AML-193 (cell line): Measurements from ENCODE around the gene ARID1B.
"Not testable (repeated sequence)": the region's sequence is repeated elsewhere in the genome, so short reads cannot be mapped to it uniquely, and the experiment has no call there.

Experiments
- DNase-seq, 2 experiments: peaks; one replicate each; lab custom pipeline; 2025; lab: John Stamatoyannopoulos, UW

The ARID1B gene

DNA sequence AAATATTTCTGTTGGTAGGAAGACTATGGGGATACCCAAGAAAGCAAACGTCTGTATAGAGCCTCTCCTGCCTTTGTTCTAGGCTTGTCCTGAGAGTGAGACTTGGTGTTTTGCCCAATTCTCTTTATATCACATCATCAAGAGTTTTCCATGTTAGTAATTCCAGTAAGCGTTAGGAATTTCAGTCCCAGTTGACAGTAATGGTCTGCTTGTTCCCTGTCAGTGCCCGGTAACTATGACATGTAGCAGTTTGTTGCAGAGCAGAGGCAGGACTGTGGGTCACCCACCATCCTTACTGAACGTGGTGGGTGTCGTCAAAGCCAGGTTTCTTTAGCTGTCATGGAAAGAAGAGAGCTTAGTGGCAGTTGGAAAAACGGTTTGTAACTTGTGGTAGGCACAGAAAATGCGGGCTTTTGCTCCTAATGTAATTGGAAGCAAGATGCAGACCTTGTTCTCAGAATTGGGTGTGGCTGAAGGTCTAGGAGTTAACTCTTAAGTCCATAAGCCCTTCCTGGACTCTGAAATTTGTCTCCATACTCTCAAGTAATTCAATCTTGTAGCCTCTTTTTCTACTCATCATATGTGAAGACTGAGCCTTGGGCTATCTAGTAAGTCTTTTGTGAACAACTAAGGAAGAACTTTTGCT is 357.3 kb downstream of the ARID1B start:
- no peak for DNase-seq

DNA sequence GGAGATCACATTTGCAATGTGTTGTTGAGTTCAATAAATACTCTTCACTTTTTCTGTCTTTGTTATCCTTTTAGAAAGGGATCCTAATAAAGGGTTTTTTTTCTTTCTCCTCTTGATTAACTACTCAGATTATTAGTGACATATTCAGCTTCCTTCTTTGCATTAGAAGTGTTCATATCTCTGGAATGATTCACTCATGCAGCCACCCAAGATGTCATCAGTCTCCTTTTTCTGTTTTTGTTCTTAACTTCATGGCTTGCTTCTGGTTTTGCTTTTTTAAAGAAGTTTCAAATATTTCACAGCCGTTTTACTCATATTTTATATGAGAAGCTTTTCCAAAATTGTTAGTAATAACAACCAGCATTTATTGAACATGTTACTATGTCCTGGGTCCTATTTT is 358.5 kb downstream of the ARID1B start:
- no peak for DNase-seq

DNA sequence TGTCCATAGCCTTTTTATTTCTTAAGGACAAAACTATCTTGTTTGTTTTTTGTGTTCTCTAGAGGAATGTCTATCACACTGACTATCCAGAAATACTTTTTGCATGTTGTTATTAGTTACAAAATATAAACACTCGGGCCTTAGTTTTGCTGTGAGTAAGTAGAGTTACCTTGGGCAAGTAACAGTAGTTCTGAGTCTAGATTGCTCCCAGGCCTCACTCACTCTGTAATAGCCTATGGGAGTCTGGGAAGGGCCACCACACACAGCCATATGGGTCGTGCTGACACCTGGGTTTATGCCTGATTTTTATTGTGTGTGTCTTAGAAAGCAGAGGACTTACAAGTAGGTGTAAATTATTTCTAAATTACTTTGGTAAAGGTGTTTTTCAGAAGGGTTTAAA is 360.3 kb downstream of the ARID1B start:
- DNase-seq: no peak

DNA sequence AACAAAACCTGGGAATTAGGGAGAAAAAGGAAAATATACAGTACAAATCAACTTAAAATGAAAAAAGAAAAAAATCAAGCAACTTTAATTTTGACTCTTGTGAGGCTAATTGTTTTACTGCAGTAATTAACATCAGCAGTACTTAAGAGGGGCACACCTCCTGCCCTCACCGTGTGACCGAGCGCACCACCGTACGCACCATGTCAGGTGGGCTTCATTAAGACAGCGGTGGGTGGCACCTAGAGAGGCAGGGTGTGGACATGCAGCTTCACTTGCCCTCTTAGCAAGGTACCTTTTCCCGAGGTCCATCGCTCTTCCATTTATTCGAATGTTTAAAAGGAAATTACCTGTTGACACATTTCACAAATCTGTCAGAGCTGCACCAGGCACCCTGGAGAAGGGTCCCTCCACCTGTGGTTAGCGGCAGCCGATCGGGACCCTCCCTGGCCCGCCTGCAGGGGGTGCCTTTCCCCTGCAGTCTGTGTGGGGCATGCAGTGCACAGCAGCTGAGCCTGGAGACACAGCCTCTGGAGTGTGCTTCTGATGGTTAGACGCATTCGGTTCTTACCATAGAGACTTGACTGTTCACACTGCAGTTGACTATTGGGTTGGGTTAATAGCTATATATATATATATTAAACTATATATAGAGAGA is 362.0 kb downstream of the ARID1B start:
- no peak for DNase-seq

DNA sequence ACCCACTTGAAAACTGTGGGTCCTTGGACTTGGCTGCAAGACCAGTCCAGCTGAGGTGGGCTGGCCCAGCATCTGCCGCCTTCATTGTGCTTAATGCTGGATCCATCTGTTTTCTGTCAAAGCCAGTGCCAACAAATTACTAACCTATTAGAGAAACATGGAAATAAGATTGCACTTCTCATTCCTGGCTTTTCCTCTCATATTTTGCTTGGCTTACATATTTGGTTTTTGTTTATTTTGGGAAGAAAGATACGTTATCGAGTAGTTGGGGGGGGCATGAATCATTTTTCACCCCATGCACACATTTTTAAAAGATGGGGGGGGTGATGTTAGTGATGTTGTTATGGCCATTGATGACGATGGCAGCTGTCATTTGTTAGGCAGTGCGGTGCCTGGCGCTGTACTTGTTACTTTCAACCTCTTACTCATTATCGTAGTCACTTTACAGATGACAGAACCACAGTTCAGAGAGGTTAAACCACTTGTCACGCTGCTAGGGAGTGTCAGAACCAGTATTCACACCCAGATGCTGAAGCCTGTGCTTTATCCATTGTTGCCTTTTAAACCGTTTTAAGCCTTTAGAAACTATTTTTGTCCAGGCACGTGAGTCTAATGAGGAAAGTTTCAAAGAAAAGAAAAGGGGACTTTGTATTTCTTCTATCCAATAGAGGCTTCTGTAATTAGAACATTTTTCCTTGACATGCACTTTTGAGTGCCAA is 366.2 kb downstream of the ARID1B start:
- no peak for DNase-seq

DNA sequence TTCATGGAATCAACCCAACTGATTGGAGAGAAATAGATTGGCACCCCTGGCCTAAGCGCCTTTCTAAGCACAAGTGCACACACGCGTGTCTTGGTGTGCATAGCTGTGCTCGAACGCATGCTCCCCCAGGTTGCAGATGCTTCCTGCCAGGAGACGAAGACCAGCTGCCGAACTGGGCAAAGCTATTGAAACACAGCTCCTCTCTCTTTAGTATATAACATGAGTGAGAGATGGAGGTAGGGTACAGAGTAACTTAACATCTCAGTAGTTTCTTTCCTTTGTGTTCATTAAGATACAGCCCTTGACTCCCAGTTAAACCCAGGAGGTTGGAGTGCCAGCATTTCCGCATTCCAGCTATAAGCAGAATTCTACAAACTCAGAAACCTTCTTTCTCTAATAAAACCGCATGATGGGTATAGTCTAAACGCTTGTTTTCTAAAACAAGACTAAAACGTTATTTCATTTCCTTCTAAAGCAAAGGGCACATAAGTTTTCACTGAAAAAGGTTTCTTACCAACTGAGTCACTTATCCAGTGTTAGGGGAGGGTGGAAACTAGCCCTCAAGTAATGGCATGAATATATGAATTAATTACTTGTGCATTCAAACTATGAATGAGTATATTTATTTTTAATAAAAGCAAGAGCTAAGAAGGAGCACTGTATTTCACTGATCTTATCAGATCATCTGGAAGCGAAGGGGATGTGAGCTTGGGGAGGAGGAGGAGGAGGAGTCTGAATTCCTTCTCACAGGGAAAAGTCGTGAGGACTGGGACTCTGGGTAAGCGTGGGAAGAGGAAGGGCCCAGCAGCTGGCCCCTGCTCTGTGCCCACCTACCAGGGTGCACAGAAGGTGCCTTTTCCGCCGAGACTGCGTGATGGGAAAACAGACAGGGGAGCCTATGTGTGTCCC is 367.0 kb downstream of the ARID1B start:
- no peak for DNase-seq

DNA sequence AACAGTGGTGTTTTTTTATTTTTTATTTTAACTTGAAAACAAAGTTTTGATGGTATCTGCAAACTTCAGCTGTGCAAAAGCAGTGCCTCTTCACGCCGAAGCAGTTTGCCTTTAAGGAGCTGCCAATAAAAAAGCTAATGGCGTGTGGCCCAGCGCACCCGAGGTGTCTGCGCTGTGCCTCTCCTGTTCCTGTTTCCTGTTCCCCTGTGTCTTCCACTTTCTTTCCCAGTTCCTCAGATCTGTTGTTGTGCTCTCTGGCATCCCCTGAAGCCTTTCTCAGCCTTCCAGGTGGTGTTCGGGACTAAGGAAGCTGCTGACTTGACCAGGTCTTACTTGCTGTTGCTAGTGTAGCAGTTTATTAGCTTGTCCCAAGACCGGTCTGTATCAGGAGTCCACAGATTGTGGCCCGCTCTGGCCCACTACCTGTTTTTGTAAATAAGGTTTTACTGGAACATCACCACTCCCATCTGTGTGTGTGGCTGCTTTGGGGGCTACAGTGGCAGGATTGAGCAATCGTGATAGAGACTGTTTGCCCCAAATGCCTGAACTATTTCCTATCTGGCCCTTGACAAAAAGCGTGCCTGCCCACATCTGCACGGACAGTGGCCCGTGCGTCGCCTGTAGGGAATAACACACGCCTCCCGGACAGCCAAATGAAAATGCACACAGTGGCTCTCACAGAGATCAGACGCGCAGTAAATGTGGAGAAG is 367.8 kb downstream of the ARID1B start:
- no peak for DNase-seq

DNA sequence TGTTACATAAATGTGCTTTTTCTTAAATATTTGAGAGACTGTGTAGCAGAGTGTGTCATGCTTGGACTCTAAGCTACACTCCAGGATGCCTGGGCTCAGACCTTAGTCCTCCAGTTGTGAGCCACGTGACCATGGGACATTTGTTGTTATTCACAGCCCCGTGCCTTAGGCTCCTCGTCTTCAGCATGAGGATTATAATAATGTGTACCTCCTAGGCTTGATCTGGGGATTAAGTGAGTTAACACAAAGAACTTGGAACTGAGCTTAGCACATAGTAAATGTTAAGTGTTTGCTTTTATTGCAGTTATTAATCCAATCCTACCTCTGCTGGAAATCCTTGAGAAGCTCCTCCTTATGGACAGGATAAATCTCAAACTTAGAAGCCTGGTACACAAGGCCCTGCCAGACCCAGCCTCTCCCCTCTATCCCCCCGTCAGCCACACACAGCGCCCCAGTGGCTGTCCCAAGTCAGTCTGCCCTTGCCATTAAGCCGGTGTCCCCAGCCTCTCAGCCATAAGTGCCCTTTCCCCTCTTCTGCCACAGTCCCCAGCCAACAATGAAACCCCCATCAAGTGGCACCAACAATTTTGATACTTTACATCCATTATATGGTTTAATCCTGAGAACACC is 368.6 kb downstream of the ARID1B start:
- DNase-seq: no peak

DNA sequence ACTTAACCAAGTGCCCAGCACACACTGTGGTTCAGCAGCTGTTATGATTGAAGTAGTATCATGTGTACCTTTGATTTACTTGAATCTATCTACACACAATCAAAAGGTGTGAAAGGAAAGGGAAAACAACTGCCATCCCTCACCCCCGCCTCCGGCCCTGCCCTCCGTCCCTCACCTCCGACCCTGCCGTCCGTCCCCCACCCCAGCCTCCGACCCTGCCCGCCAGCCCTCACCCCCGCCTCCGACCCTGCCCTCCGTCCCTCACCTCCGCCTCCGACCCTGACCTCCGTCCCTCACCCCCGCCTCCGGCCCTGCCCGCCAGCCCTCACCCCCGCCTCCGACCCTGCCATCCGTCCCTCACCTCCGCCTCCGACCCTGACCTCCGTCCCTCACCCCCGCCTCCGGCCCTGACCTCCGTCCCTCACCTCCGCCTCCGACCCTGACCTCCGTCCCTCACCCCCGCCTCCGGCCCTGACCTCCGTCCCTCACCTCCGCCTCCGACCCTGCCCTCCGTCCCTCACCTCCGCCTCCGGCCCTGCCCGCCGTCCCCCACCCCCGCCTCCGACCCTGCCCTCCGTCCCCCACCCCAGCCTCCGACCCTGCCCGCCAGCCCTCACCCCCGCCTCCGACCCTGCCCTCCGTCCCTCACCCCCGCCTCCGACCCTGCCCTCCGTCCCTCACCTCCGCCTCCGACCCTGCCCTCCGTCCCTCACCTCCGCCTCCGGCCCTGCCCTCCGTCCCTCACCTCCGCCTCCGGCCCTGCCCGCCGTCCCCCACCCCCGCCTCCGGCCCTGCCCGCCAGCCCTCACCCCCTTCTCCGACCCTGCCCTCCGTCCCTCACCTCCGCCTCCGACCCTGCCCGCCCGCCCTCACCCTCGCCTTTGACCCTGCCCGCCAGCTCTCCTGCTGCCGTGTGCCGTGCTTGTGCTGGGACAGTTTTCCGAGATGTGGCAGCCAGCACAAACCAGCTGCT is 370.2 kb downstream of the ARID1B start:
- not testable (repeated sequence) for DNase-seq

DNA sequence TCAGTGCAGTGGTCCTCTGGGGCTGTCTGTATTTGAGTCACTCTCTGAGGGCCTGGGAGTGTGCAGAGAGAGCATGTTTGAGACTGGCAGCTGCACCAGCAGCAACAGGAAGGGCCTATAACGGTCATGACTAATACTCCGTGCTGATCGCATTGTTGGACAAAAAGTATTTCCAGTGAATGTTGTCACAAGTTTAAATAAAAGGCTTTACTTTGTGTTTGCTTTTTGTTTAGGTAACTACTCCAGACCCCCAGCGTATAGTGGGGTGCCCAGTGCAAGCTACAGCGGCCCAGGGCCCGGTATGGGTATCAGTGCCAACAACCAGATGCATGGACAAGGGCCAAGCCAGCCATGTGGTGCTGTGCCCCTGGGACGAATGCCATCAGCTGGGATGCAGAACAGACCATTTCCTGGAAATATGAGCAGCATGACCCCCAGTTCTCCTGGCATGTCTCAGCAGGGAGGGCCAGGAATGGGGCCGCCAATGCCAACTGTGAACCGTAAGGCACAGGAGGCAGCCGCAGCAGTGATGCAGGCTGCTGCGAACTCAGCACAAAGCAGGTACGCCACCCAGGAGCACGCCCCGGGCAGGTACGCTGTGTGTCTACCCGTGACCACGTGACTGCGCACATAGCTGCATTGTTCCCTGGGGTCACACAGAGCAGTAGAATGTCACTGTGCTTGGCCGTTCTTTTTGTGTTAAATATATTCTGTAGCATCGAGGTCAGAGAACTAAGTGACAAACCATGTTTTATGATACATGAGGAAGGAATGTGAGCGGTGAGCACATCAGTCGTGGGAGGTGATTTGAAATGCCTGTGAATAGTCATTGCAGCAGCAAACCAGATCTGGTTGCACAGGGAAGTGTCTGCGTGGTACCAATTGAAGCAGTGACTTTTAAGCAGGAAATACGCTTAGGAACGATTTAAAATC is 371.5 kb downstream of the ARID1B start:
- no peak for DNase-seq

DNA sequence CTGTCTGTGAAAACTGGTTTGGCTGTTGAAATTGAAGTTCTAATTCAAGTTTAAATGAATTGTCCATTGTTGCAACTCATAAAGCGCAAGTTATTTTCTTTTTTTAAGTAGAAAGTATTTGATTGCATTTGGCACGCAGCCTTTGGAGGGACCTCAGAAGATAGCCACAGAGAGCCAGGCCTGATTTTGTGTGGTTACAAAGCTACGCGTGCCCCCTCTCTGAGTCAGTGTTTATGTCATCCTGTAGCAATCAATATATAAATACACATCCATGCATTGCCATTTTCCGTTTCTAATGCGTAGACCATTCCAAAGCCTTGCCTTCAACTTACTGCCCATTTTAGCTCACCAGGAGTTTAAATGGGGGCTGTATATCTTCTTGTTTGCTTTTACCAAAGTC is 372.9 kb downstream of the ARID1B start:
- DNase-seq: no peak

DNA sequence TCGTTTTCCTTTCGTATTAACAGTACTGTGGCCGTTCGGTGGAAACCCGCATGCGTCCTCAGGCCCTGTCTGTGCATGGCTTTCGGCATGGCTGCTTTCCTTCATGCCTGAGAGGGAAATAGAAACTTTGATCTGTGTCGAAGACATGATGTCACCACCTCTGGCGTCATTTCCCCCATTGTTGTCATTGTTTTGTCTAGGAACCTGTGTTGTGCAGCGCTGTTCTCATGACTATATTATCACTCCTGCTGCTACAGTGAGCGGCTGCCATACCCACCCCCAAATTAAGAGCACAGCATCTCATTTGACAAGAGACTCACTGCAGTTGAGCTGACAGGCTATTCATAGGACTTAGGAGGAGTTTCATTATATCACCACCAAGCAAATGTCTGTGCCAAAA is 373.9 kb downstream of the ARID1B start:
- DNase-seq: no peak

DNA sequence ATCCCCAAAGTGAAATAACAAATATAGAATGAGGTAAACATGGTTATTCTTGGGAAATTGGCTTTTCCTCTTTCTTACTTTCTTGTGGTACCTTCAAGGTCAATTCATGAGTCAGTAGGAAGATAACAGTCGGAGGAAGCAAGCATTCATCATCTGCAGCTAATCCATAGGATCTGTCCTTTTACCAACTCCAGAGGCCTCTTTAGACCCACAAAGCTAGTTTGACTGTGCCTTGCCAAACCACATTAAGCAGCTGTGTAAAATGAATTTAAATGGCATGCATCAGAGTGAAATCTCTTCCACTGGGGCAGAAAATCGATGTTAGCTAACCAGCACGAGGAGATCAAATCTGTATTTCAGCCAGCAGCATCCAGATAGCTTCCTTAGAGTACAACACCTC is 374.8 kb downstream of the ARID1B start:
- no peak for DNase-seq

DNA sequence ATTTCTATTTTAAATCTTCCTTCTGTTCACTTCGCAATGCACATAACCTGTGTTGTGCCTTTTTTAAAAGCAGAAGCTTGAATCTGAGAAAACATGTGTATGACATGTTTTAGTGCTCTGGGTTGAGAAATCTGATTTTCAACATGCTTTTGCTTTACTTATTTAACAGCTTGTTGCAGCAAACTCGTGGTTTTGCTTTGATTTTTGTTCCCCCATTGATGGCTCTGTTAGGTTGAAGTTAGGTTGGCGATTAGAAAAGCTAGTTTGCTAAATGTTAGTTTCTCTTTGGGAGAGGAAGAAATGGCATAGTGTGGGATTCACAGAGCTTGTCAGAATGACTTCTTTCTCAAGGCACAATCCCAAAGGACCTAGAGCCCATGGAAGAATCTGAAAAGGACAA is 375.4 kb downstream of the ARID1B start:
- DNase-seq: no peak

DNA sequence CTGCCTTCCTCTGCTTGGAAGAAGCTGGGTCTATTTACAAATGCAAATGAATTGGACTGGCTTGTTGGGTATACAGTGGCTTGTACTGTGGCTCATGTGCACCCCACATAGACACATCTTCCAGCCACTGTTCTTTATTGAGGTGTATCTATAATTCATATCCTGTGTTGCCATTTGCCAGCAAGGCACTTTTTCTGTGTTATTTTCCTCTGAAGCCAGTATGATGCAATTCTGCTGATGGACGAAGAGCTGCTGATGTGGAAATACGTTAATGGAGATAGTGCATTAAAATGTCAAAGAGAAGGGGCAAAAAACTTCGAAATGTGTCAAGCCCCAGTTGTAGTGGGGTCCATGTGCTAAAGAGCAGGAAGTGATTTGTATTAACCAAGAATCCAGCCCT is 378.6 kb downstream of the ARID1B start:
- DNase-seq: no peak

DNA sequence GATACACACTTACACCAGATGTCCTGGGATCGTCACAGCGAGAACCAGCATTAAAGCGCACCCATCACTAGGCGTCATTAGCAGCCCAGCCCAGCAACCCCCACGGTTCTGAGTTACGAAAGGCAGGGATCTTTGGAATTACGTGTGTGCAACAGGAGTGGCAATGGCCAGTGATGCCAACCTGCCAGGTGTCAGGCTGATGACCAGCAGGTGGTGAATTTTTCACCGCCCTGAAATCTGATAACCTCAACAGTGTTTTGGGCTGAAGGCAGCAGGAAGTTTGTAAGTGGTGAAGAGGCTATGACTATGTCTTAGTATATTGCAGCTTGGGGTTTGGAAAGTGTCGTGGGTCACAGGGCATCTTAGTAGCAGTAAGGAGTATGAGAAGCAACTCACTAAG is 380.1 kb downstream of the ARID1B start:
- DNase-seq: no peak

DNA sequence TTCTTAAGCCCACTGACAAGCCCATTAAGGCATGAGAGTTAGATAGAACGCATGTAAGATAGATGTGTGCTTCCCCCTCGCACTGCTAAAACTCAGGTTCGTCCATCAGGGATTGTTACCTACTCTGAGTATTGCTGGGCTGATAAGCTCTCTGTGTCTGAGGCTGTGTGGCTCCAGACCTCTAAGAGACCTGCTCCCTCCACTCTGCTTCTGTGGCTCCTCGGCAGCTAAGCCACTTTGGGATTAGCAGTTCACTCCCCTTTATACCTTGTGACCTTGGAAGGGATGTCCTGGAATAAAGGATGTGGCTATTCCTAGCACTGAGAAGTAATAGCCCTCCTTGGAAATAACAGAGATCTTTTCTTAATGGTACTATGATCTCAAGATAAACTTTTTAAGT is 381.3 kb downstream of the ARID1B start:
- no peak for DNase-seq

DNA sequence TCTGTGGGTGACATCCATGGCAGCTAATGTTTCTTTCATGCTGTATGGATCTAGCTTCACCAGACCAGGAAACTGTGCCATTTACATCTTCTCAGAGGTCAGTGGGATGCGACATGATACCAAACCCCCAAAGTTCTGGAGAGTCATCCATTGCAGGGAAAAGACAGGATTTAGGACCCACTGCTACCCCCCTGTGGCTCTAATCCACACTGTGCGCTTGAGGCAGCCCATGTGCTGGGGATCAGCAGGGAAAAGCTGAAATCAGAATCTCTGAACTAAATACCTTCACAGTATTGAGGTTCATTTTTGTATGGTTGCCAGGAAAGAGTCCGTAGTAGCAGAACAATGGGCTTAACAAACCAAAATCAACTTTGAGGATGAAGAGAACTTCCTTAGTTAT is 381.7 kb downstream of the ARID1B start:
- no peak for DNase-seq

DNA sequence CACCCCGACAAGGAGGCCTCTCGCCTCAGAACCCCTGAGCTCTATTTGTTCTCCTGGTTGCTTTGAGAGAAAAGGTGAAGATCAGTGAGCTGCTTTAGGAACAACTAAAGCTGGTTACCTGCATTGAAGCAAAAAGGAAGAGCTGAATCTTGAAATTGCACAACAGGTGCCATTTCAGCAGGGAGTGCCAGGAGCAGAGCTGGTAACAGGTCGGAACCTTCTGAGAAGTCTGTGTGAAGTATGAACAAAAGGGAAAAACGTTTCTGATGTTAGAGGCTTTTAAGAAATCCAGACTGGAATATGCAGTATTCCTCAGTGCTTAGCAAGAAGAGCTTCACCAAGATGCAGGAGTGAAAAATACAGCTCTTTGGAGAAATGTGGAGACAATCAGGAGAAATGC is 382.2 kb downstream of the ARID1B start:
- DNase-seq: no peak
